HG02571 (cell line): ENCODE data around the gene DMXL2.
"Not testable (repeated sequence)": the region's sequence is repeated elsewhere in the genome, so short reads cannot be mapped to it uniquely, and the experiment has no call there.

ENCODE experiments used
- ATAC-seq: cut with Tn5 transposase; IDR thresholded peaks from one replicate; pipeline ENCODE4 v1.9.1; 2021; ENCODE audit warnings: mild to moderate bottlenecking, moderate library complexity; ENCODE audit not compliant: unreplicated experiment

The DMXL2 gene

GRCh38 chr15:51576286-51576850, 46.2 kb downstream of the DMXL2 start:
- no peak for ATAC-seq

GRCh38 chr15:51575775-51576174, 46.8 kb downstream of the DMXL2 start:
- ATAC-seq: no peak

GRCh38 chr15:51573352-51573751, 49.2 kb downstream of the DMXL2 start:
- not testable (repeated sequence) for ATAC-seq

- ATAC-seq: not testable (repeated sequence)
These were observed 53.4 kb downstream of the DMXL2 start for GRCh38 chr15:51568939-51569784.

GRCh38 chr15:51561271-51561670, 61.3 kb downstream of the DMXL2 start:
- no peak for ATAC-seq

GRCh38 chr15:51558876-51559275, 63.7 kb downstream of the DMXL2 start:
- ATAC-seq: no peak

- ATAC-seq: no peak
These were observed 64.2 kb downstream of the DMXL2 start for GRCh38 chr15:51558411-51558810.

- ATAC-seq: no peak
These were observed 71.7 kb downstream of the DMXL2 start for GRCh38 chr15:51550841-51551240.

- ATAC-seq: no peak
These were observed 74.9 kb downstream of the DMXL2 start for GRCh38 chr15:51547656-51548055.

- no peak for ATAC-seq
These were observed 85.5 kb downstream of the DMXL2 start for GRCh38 chr15:51536965-51537574.

GRCh38 chr15:51533672-51534398, 88.7 kb downstream of the DMXL2 start:
- ATAC-seq: no peak

GRCh38 chr15:51526955-51527354, 95.6 kb downstream of the DMXL2 start:
- no peak for ATAC-seq

- no peak for ATAC-seq
These were observed 98.2 kb downstream of the DMXL2 start for GRCh38 chr15:51524376-51524775.

- ATAC-seq: no peak
These were observed 106.3 kb downstream of the DMXL2 start for GRCh38 chr15:51516291-51516690.

GRCh38 chr15:51505251-51505650, 117.3 kb downstream of the DMXL2 start:
- no peak for ATAC-seq

GRCh38 chr15:51503003-51503402, 119.6 kb downstream of the DMXL2 start:
- no peak for ATAC-seq

GRCh38 chr15:51499379-51499976, 123.1 kb downstream of the DMXL2 start:
- no peak for ATAC-seq

- no peak for ATAC-seq
These were observed 124.8 kb downstream of the DMXL2 start for GRCh38 chr15:51497806-51498205.

- no peak for ATAC-seq
These were observed 126.3 kb downstream of the DMXL2 start for GRCh38 chr15:51496246-51496645.

- no peak for ATAC-seq
These were observed 127.9 kb downstream of the DMXL2 start for GRCh38 chr15:51494411-51495314.
